Activated CD8-positive, alpha-beta T cell treated with anti-CD3 and anti-CD28 coated beads, Interleukin-2, amount 10 ng/mL, durations not matched to agents 7 days and 5 days (primary cell): ENCODE data around the gene RNF151. TPM values are rescaled to one million over a fixed set of nuclear protein-coding genes. Genes with fewer than 3 reads are reported as not detected.
A peak's percentile ranks its signal among the peaks of the same experiment; 100 is the strongest.

ENCODE experiments used
- ATAC-seq: fragments of 150-1000 bp; cut with Tn5 transposase; one replicate; pipeline ENCODE4 v1.10.0; 2021; ENCODE audit warnings: moderate library complexity
- CTCF ChIA-PET: fragments of 350-600 bp; sonication (Branson Sonifier 250); formaldehyde crosslinking; loops from one replicate; lab custom pipeline; 2021; ENCODE audit warnings: antibody characterized with exemption; lab: Charles Lee
- POLR2A ChIA-PET: fragments of 350-600 bp; sonication (Branson Sonifier 250); formaldehyde crosslinking; loops from one replicate; lab custom pipeline; 2021; ENCODE audit warnings: antibody characterized with exemption; lab: Charles Lee
- DNase-seq: peaks from one replicate; pipeline ENCODE4 v3.0.0-alpha.2; 2020
- H3K27ac Mint-ChIP-seq: one replicate; pipeline ENCODE4 v1.8.0; 2021; ENCODE audit warnings: mild to moderate bottlenecking, mixed read lengths
- H3K27me3 Mint-ChIP-seq: one replicate; pipeline ENCODE4 v1.8.0; 2021; ENCODE audit warnings: low read depth, mixed read lengths
- H3K36me3 Mint-ChIP-seq: one replicate; pipeline ENCODE4 v1.8.0; 2021; ENCODE audit warnings: low read depth, mixed read lengths
- H3K4me1 Mint-ChIP-seq: one replicate; pipeline ENCODE4 v1.8.0; 2021; ENCODE audit warnings: low read depth, mixed read lengths
- H3K4me3 Mint-ChIP-seq: one replicate; pipeline ENCODE4 v1.8.0; 2021; ENCODE audit warnings: mild to moderate bottlenecking, mixed read lengths
- H3K9me3 Mint-ChIP-seq: one replicate; pipeline ENCODE4 v1.8.0; 2022; ENCODE audit warnings: mixed read lengths; ENCODE audit not compliant: insufficient read depth
- total RNA-seq, 2 experiments: library from RNA; stranded (reverse); gene quantifications; one replicate each; pipeline ENCODE4 v1.2.3, GENCODE V29; 2021

Gene RNF151
- total RNA-seq, 2 experiments from 2014 or later = not detected

GRCh38 chr16:1974157-1975070 is 7.8 kb downstream of the RNF151 start:
- Mint-ChIP-seq H3K9me3 (no peaks in the 10 kb centered on the region), H3K4me3 (peak overlapping the region; percentile 12), H3K4me1 (peaks cover 30% of the 10 kb centered on the region), H3K27me3 (no peaks in the 10 kb centered on the region), H3K27ac (no peak overlapping the region), H3K36me3 (peaks cover 17% of the 10 kb centered on the region)
- no peak for ATAC-seq
- no peak for DNase-seq
- CTCF ChIA-PET = no interaction called here
- POLR2A ChIA-PET = interaction anchor here (1.3 to 4.2 kb wide), 2 partner anchors 10 kb away, joined by 5 to 31 read pairs; partner anchors contain the start of gene RPS2

- Mint-ChIP-seq H3K27me3 (peaks cover 3% of the 10 kb centered on the region), H3K4me3 (no peak overlapping the region), H3K27ac (no peak overlapping the region), H3K9me3 (no peaks in the 10 kb centered on the region), H3K4me1 (peaks cover 28% of the 10 kb centered on the region), H3K36me3 (peaks cover 18% of the 10 kb centered on the region)
- no peak for ATAC-seq
- ChIA-PET POLR2A (interaction anchor here (1.1 to 4.2 kb wide), 2 partner anchors 9 to 11 kb away, joined by 3 to 31 read pairs; partner anchors contain the start of genes GFER and RPS2), CTCF (no interaction called here)
- no peak for DNase-seq
Observed at GRCh38 chr16:1975432-1976215, 9.0 kb downstream of the RNF151 start.

GRCh38 chr16:1976216-1976520 is 9.5 kb downstream of the RNF151 start:
- H3K36me3 Mint-ChIP-seq = peaks cover 18% of the 10 kb centered on the region
- peaks cover 7% of the 10 kb centered on the region for H3K27me3 Mint-ChIP-seq
- no peak overlapping the region for H3K27ac Mint-ChIP-seq
- H3K9me3 Mint-ChIP-seq = no peaks in the 10 kb centered on the region
- no peak for DNase-seq
- peaks cover 23% of the 10 kb centered on the region for H3K4me1 Mint-ChIP-seq
- ChIA-PET CTCF (no interaction called here), POLR2A (interaction anchor here (1.1 to 4.2 kb wide), 2 partner anchors 8 to 11 kb away, joined by 3 to 31 read pairs; partner anchors contain the start of genes GFER and RPS2)
- ATAC-seq = no peak
- H3K4me3 Mint-ChIP-seq = no peak overlapping the region

GRCh38 chr16:1976951-1977874 is 10.6 kb downstream of the RNF151 start:
- DNase-seq = no peak
- peaks cover 18% of the 10 kb centered on the region for H3K36me3 Mint-ChIP-seq
- H3K27me3 Mint-ChIP-seq = peaks cover 17% of the 10 kb centered on the region
- ChIA-PET POLR2A (interaction anchor here (4.2 kb wide), 1 partner anchor 12 kb away, joined by 31 read pairs; the partner anchor contains the start of gene RPS2), CTCF (no interaction called here)
- peaks cover 18% of the 10 kb centered on the region for H3K4me1 Mint-ChIP-seq
- no peak overlapping the region for H3K27ac Mint-ChIP-seq
- H3K9me3 Mint-ChIP-seq = no peaks in the 10 kb centered on the region
- no peak overlapping the region for H3K4me3 Mint-ChIP-seq
- ATAC-seq = no peak

- no peak for DNase-seq
- ChIA-PET POLR2A (interaction anchor here (1.0 to 4.2 kb wide), 2 partner anchors 13 kb away, joined by 4 to 31 read pairs; partner anchors contain the start of gene RPS2), CTCF (no interaction called here)
- no peak overlapping the region for H3K4me3 Mint-ChIP-seq
- H3K9me3 Mint-ChIP-seq = no peaks in the 10 kb centered on the region
- no peak for ATAC-seq
- peaks cover 18% of the 10 kb centered on the region for H3K36me3 Mint-ChIP-seq
- peaks cover 23% of the 10 kb centered on the region for H3K27me3 Mint-ChIP-seq
- H3K4me1 Mint-ChIP-seq = peaks cover 12% of the 10 kb centered on the region
- H3K27ac Mint-ChIP-seq = no peak overlapping the region
Observed at GRCh38 chr16:1977875-1978268, 11.2 kb downstream of the RNF151 start.

- H3K4me1 Mint-ChIP-seq = peaks cover 10% of the 10 kb centered on the region
- ATAC-seq = no peak
- H3K27me3 Mint-ChIP-seq = peaks cover 27% of the 10 kb centered on the region
- H3K36me3 Mint-ChIP-seq = peaks cover 18% of the 10 kb centered on the region
- no peak overlapping the region for H3K4me3 Mint-ChIP-seq
- DNase-seq = no peak
- CTCF ChIA-PET = no interaction called here
- no peak overlapping the region for H3K27ac Mint-ChIP-seq
- H3K9me3 Mint-ChIP-seq = no peaks in the 10 kb centered on the region
- POLR2A ChIA-PET = interaction anchor here (1.0 to 4.2 kb wide), 2 partner anchors 12 to 14 kb away, joined by 4 to 31 read pairs; partner anchors contain the start of gene RPS2
Observed at GRCh38 chr16:1978476-1979120, 11.9 kb downstream of the RNF151 start.

GRCh38 chr16:1979271-1980029 is 12.8 kb downstream of the RNF151 start:
- no peaks in the 10 kb centered on the region for H3K9me3 Mint-ChIP-seq
- peaks cover 18% of the 10 kb centered on the region for H3K36me3 Mint-ChIP-seq
- ChIA-PET POLR2A (interaction anchor here (1.5 to 3.5 kb wide), 2 partner anchors 8 to 15 kb away, joined by 7 to 18 read pairs; partner anchors contain the start of genes RPS2 and TBL3), CTCF (interaction anchor here (1.5 kb wide), 1 partner anchor 17 kb away, joined by 3 read pairs; no protein-coding TSS in a partner anchor)
- peaks cover 10% of the 10 kb centered on the region for H3K4me1 Mint-ChIP-seq
- DNase-seq = no peak
- no peak overlapping the region for H3K27ac Mint-ChIP-seq
- peaks cover 27% of the 10 kb centered on the region for H3K27me3 Mint-ChIP-seq
- ATAC-seq = no peak
- no peak overlapping the region for H3K4me3 Mint-ChIP-seq

- CTCF ChIA-PET = interaction anchor here (1.0 to 1.5 kb wide), 2 partner anchors 16 to 117 kb away, joined by 3 read pairs; no protein-coding TSS in a partner anchor
- H3K4me1 Mint-ChIP-seq = peaks cover 15% of the 10 kb centered on the region
- POLR2A ChIA-PET = interaction anchor here (1.5 to 3.5 kb wide), 2 partner anchors 8 to 15 kb away, joined by 7 to 18 read pairs; partner anchors contain the start of genes RPS2 and TBL3
Observed at GRCh38 chr16:1980030-1980769, 13.5 kb downstream of the RNF151 start.

GRCh38 chr16:1980770-1981087 is 14.1 kb downstream of the RNF151 start:
- peaks cover 27% of the 10 kb centered on the region for H3K27me3 Mint-ChIP-seq
- no peak overlapping the region for H3K27ac Mint-ChIP-seq
- H3K4me3 Mint-ChIP-seq = no peak overlapping the region
- H3K36me3 Mint-ChIP-seq = peaks cover 18% of the 10 kb centered on the region
- DNase-seq (no peak), ATAC-seq (no peak)
- ChIA-PET POLR2A (interaction anchor here (1.5 to 3.5 kb wide), 2 partner anchors 9 to 16 kb away, joined by 7 to 18 read pairs; partner anchors contain the start of genes RPS2 and TBL3), CTCF (interaction anchor here (1.0 to 1.5 kb wide), 3 partner anchors 15 to 118 kb away, joined by 3 to 5 read pairs (median 3); no protein-coding TSS in a partner anchor)
- no peaks in the 10 kb centered on the region for H3K9me3 Mint-ChIP-seq
- peaks cover 21% of the 10 kb centered on the region for H3K4me1 Mint-ChIP-seq

More at GRCh38 chr16:1980030-1980769, 13.5 kb downstream of the RNF151 start:
- Mint-ChIP-seq H3K27me3 (peaks cover 27% of the 10 kb centered on the region), H3K36me3 (peaks cover 14% of the 10 kb centered on the region), H3K9me3 (no peaks in the 10 kb centered on the region), H3K27ac (no peak overlapping the region), H3K4me3 (no peak overlapping the region)
- ATAC-seq = no peak
- no peak for DNase-seq
